Body of pancreas (tissue), 4 donors: Measurements from ENCODE around the gene BRF1.

Source experiments
- CTCF ChIP-seq, 7 experiments: fragments of 450-650 bp in 4 of 7; fragments of 200-600 bp in 3 of 7; sonication (generic) in 3 of 7; IDR thresholded peaks; one replicate each; pipeline ENCODE4 v1.5.1; 2016 to 2019; ENCODE audit warnings: antibody characterized with exemption in 7 of 7
- POLR2A ChIP-seq, 3 donors: fragments of 450-650 bp; IDR thresholded peaks; one replicate each; pipeline ENCODE4 v1.6.1; 2016; ENCODE audit warnings: antibody characterized with exemption in 3 of 3, mild to moderate bottlenecking in 2 of 3

- no peak for TF ChIP-seq CTCF (IDR thresholded peaks at IDR 0.05)
- TF ChIP-seq POLR2A (IDR thresholded peaks at IDR 0.05): no peak
Measured at GRCh38 chr14:105200641-105201040, 100.2 kb downstream of the BRF1 start.
